GM21723 (cell line): ENCODE results near the gene CERKL.

Experiments
- ATAC-seq: cut with Tn5 transposase; IDR thresholded peaks from one replicate; pipeline ENCODE4 v1.9.1; 2021; ENCODE audit warnings: mild to moderate bottlenecking, moderate library complexity; ENCODE audit not compliant: unreplicated experiment

The CERKL gene

GRCh38 chr2:181628590-181629585 is 28.0 kb downstream of the CERKL start:
- ATAC-seq: no peak

GRCh38 chr2:181627545-181627944 is 29.4 kb downstream of the CERKL start:
- ATAC-seq: no peak

- ATAC-seq: no peak
These were observed 30.2 kb downstream of the CERKL start for GRCh38 chr2:181626671-181627070.

GRCh38 chr2:181623159-181623558 is 33.7 kb downstream of the CERKL start:
- no peak for ATAC-seq

GRCh38 chr2:181621779-181622490 is 35.0 kb downstream of the CERKL start:
- no peak for ATAC-seq

GRCh38 chr2:181619516-181619915 is 37.4 kb downstream of the CERKL start:
- no peak for ATAC-seq

- no peak for ATAC-seq
These were observed 40.2 kb downstream of the CERKL start for GRCh38 chr2:181616715-181617114.

GRCh38 chr2:181614874-181615638 is 41.8 kb downstream of the CERKL start:
- ATAC-seq: no peak

- ATAC-seq: no peak
These were observed 43.7 kb downstream of the CERKL start for GRCh38 chr2:181613241-181613640.

GRCh38 chr2:181607629-181608590 is 49.0 kb downstream of the CERKL start:
- ATAC-seq: no peak

GRCh38 chr2:181605889-181606837 is 50.7 kb downstream of the CERKL start:
- ATAC-seq: no peak

- no peak for ATAC-seq
These were observed 54.9 kb downstream of the CERKL start for GRCh38 chr2:181602017-181602416.

GRCh38 chr2:181596556-181596955 is 60.3 kb downstream of the CERKL start:
- no peak for ATAC-seq

- ATAC-seq: no peak
These were observed 62.6 kb downstream of the CERKL start for GRCh38 chr2:181594322-181594721.

GRCh38 chr2:181589779-181590178 is 67.1 kb downstream of the CERKL start:
- no peak for ATAC-seq

GRCh38 chr2:181588546-181588945 is 68.4 kb downstream of the CERKL start:
- no peak for ATAC-seq

- ATAC-seq: peak; percentile 91
These were observed 70.3 kb downstream of the CERKL start for GRCh38 chr2:181586569-181587081.

- no peak for ATAC-seq
These were observed 71.2 kb downstream of the CERKL start for GRCh38 chr2:181585732-181586131.

- ATAC-seq: no peak
These were observed 75.4 kb downstream of the CERKL start for GRCh38 chr2:181581534-181581933.
